ENCODE results near the gene GPR25. TPM values are rescaled to one million over a fixed set of nuclear protein-coding genes. Genes with fewer than 3 reads are reported as not detected.

The GPR25 gene
- total and polyA plus RNA-seq, 2 of the 4 experiments (the other 2 are of a cell fraction): not detected

DNA sequence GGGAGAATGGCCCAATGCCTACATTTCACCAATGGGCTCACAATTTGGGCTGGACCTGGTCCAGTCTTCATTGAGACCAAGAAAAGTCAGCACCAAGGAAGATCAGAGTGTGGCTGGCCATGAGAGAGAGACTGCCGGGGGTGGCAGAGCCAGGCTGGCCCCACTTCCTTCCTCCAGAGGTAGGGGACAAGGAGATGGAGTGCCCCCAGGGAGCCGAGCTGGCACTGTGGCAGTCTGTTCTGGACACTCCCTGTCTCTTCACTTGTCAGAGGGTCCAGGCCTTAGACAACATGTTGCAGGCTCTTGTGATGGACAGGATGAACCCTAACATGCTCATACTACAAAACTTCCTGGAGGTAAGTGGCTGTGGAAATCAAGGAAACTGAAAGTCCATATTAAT, 49.6 kb downstream of the GPR25 start:
- no peak overlapping the region for H4K8ac ChIP-seq (ENCODE audit: low read depth in 2 of 2, low read length in 2 of 2)
- no peak overlapping the region for H2AK9ac ChIP-seq (replicated peaks; ENCODE audit: low read depth, low read length, poor library complexity)
- intact Hi-C loops (cut with micrococcal nuclease): no loop called here
- no peak overlapping the region for H3K14ac ChIP-seq (replicated peaks; ENCODE audit: low read depth, low read length)
- H3K4me3 ChIP-seq (ENCODE audit: insufficient read depth, low read depth, low read length): no peak overlapping the region
- no peak overlapping the region for H3K23ac ChIP-seq (ENCODE audit: low read depth, low read length)
- H2BK15ac ChIP-seq (ENCODE audit: low read depth, low read length): no peak overlapping the region
- peaks cover 21% of the 10 kb centered on the region for H3K27me3 ChIP-seq (ENCODE audit: control insufficient read depth, insufficient read depth, low read length)
- no peak overlapping the region for H2AK5ac ChIP-seq (ENCODE audit: low read depth, low read length)
- in situ Hi-C loops (cut with MboI; ENCODE audit: low sequenced_read_pairs): no loop called here
- no peak overlapping the region for H3K27ac ChIP-seq (ENCODE audit: insufficient read depth, low read length)
- no peaks in the 10 kb centered on the region for H3K36me3 ChIP-seq (ENCODE audit: control insufficient read depth, insufficient read depth, low read length)
- no CpG with 5 or more reads among the region's 2 CpGs for WGBS, 2 experiments (ENCODE audit: extremely low coverage in 2 of 2, insufficient read length in 1 of 2)
- DNase-seq (no peak), ATAC-seq (ENCODE audit: low read depth) (no peak)
- H2BK120ac ChIP-seq (ENCODE audit: low read depth, low read length): no peak overlapping the region
- dilution Hi-C loops (cut with HindIII; ENCODE audit: low sequenced_read_pairs, unreplicated experiment): no loop called here
- TF ChIP-seq RCOR1 (IDR thresholded peaks at IDR 0.05; ENCODE audit: insufficient replicate concordance, low read length) (no peak), FOS (IDR thresholded peaks at IDR 0.05; ENCODE audit: low read depth, low read length) (no peak), BHLHE40 (IDR thresholded peaks at IDR 0.05; ENCODE audit: low read depth, low read length) (no peak), RAD21 (IDR thresholded peaks at IDR 0.05; ENCODE audit: low read length) (no peak), NFE2L2 (IDR thresholded peaks at IDR 0.05; ENCODE audit: low read depth, low read length) (no peak), CEBPB (IDR thresholded peaks at IDR 0.05; ENCODE audit: low read depth, low read length) (no peak), CTCF (conservative IDR thresholded peaks at IDR 0.05; ENCODE audit: low read depth, low read length) (no peak), MXI1 (IDR thresholded peaks at IDR 0.05; ENCODE audit: borderline replicate concordance, low read depth, low read length) (no peak), SMC3 (IDR thresholded peaks at IDR 0.05; ENCODE audit: low read depth, low read length) (no peak), MAFK (IDR thresholded peaks at IDR 0.05; ENCODE audit: low read depth, low read length) (no peak), RFX5 (IDR thresholded peaks at IDR 0.05; ENCODE audit: low read depth, low read length) (no peak), MAZ (IDR thresholded peaks at IDR 0.05; ENCODE audit: borderline replicate concordance, low read depth, low read length) (no peak), CHD1 (IDR thresholded peaks at IDR 0.05; ENCODE audit: low read depth, low read length) (no peak), USF2 (IDR thresholded peaks at IDR 0.05; ENCODE audit: low read depth, low read length) (no peak), POLR2A (IDR thresholded peaks at IDR 0.05; ENCODE audit: low read depth, low read length) (no peak)
- TF ChIP-seq, protein P1, sequence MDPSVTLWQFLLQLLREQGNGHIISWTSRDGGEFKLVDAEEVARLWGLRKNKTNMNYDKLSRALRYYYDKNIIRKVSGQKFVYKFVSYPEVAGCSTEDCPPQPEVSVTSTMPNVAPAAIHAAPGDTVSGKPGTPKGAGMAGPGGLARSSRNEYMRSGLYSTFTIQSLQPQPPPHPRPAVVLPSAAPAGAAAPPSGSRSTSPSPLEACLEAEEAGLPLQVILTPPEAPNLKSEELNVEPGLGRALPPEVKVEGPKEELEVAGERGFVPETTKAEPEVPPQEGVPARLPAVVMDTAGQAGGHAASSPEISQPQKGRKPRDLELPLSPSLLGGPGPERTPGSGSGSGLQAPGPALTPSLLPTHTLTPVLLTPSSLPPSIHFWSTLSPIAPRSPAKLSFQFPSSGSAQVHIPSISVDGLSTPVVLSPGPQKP (IDR thresholded peaks at IDR 0.05; ENCODE audit: borderline replicate concordance, low read depth, low read length): no peak
- H3K4me1 ChIP-seq (ENCODE audit: control insufficient read depth, insufficient read depth, low read length): no peaks in the 10 kb centered on the region
- H2BK20ac ChIP-seq (ENCODE audit: low read depth, low read length): no peak overlapping the region
- no peak overlapping the region for H3K9ac ChIP-seq (ENCODE audit: low read depth, low read length)
- H3K56ac ChIP-seq (ENCODE audit: extremely low read depth, insufficient read depth, low read length): no peak overlapping the region
- no peak overlapping the region for H3K4me2 ChIP-seq (ENCODE audit: low read depth, low read length)
- H3K18ac ChIP-seq (ENCODE audit: low read depth, low read length): no peak overlapping the region
- no peak overlapping the region for H4K91ac ChIP-seq (ENCODE audit: insufficient read depth, low read depth, low read length)
- no peaks in the 10 kb centered on the region for H3K9me3 ChIP-seq (ENCODE audit: control insufficient read depth, insufficient read depth, low read length)
- H3K9me1 ChIP-seq (ENCODE audit: insufficient read depth, low read length): no peaks in the 10 kb centered on the region
- no peaks in the 10 kb centered on the region for H3K79me1 ChIP-seq (ENCODE audit: low read depth in 1 of 2, low read length in 2 of 2)
- ChIA-PET CTCF (no interaction called here), POLR2A (ENCODE audit: unreplicated experiment) (no interaction called here)
- no peaks in the 10 kb centered on the region for H4K20me1 ChIP-seq (ENCODE audit: insufficient read depth, low read length)
- H2AFZ ChIP-seq (replicated peaks; ENCODE audit: low read length, poor library complexity): peak overlapping the region; percentile 24
- no peak overlapping the region for H3K4ac ChIP-seq (ENCODE audit: low read depth, low read length)
- BruUV-seq (replicated peaks): no TSS peak
- H2BK5ac ChIP-seq (ENCODE audit: low read depth, low read length, poor library complexity, severe bottlenecking): no peak overlapping the region
- H4K5ac ChIP-seq (ENCODE audit: low read depth, low read length): no peak overlapping the region

All from IMR-90 (cell line).